BE2C (cell line): ENCODE measurements around the gene CD83.

Source experiments
- DNase-seq: peaks from one replicate; pipeline ENCODE4 v3.0.0-alpha.2; 2020
- H3K27me3 ChIP-seq: fragments of 250-450 bp; sonication (Bioruptor Pico); 2 replicates; pipeline ENCODE4 v1.5.1; 2020; ENCODE audit warnings: mild to moderate bottlenecking
- H3K36me3 ChIP-seq: fragments of 250-450 bp; sonication (Bioruptor Pico); 2 replicates; pipeline ENCODE4 v1.5.1; 2020; ENCODE audit warnings: mild to moderate bottlenecking
- H3K4me1 ChIP-seq: fragments of 250-450 bp; sonication (Bioruptor Pico); 2 replicates; pipeline ENCODE4 v1.5.1; 2020
- H3K4me3 ChIP-seq: 2 replicates; pipeline ENCODE4 v1.5.1; 2011; ENCODE audit warnings: low read depth, low read length
- H3K9me3 ChIP-seq: fragments of 250-450 bp; sonication (Bioruptor Pico); 2 replicates; pipeline ENCODE4 v1.5.1; 2020
- TF ChIP-seq, protein P1 (sequence below): IDR thresholded peaks from 2 replicates; pipeline ENCODE4 v1.5.1; 2012; ENCODE audit warnings: mild to moderate bottlenecking, low read depth, low read length

Gene CD83

DNA sequence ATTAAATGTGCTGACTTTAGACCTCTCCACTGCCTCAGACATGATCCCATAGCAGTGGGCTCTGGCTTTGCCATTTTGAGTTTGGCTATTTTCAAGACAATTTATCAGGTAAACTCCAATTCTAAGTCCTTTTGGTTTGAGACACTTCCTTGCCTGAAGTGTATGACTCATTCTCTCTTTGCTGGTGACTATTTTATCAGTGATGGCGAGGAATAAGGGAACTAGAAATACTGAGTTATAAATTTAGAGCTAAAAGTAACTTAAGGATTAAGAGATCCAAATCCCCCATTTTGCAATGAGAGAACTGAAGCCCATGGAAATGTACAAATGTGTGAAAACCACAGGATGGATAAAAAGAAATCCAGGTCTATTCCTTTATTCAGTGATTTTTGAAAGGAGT, 30.9 kb upstream of the CD83 start:
- no peaks in the 10 kb centered on the region for H3K36me3 ChIP-seq
- no peak overlapping the region for H3K4me3 ChIP-seq
- no peaks in the 10 kb centered on the region for H3K9me3 ChIP-seq
- TF ChIP-seq, protein P1, sequence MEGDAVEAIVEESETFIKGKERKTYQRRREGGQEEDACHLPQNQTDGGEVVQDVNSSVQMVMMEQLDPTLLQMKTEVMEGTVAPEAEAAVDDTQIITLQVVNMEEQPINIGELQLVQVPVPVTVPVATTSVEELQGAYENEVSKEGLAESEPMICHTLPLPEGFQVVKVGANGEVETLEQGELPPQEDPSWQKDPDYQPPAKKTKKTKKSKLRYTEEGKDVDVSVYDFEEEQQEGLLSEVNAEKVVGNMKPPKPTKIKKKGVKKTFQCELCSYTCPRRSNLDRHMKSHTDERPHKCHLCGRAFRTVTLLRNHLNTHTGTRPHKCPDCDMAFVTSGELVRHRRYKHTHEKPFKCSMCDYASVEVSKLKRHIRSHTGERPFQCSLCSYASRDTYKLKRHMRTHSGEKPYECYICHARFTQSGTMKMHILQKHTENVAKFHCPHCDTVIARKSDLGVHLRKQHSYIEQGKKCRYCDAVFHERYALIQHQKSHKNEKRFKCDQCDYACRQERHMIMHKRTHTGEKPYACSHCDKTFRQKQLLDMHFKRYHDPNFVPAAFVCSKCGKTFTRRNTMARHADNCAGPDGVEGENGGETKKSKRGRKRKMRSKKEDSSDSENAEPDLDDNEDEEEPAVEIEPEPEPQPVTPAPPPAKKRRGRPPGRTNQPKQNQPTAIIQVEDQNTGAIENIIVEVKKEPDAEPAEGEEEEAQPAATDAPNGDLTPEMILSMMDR: no peak
- 0 out of 2 replicates have a peak, but pooled peaks cover 3% of the 10 kb centered on the region for H3K27me3 ChIP-seq
- no peak for DNase-seq
- no peaks in the 10 kb centered on the region for H3K4me1 ChIP-seq

DNA sequence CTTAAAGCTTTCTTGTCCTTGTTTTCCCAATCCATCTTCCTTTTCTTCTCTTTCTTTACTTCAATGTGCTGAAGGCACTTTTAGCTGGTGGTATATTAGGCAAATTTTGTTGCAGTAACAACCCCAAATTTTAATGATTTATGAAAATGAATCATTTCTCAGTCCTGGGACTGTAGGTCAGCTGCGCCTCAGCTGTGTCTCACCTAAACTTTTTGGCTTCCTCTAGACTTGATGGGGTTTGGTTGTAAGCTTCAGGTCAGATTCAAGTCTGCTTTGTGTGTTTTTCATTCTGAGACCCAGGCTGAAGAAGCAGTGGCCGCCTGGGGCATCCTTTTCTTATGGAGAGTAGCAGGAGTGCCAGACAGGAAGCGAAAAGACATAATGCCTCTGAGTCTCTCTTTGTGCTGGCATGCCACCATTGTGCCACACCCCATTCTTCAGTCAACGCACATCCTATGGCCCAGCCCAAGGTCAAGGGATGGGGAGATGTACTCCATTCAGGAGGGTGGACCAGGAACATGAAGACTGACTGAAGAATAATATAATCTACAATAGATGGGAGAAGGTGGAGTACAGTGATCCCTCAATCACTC, 28.9 kb upstream of the CD83 start:
- no peak for DNase-seq
- TF ChIP-seq, protein P1: no peak
- H3K9me3 ChIP-seq: no peaks in the 10 kb centered on the region
- H3K4me1 ChIP-seq: no peaks in the 10 kb centered on the region
- no peak overlapping the region for H3K4me3 ChIP-seq
- H3K36me3 ChIP-seq: no peaks in the 10 kb centered on the region
- H3K27me3 ChIP-seq: no peaks in the 10 kb centered on the region

DNA sequence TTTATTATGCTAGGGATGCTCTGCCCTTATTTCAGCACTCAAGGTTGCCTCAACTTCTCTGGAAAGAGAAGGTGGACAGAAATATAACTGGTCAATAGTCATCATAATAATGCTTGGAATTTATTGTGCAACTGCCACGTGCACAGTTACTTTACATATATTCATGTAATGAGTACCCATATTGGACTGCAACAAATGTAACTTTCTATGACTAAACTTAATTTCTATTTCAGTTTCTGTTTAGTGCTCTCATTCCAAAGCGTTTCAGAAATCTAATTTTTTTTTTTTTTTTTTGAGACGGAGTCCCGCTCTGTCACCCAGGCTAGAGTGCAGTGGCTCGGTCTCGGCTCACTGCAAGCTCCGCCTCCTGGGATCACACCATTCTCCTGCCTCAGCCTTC, 28.3 kb upstream of the CD83 start:
- TF ChIP-seq, protein P1: no peak
- H3K4me3 ChIP-seq: no peak overlapping the region
- DNase-seq: no peak
- H3K27me3 ChIP-seq: no peaks in the 10 kb centered on the region
- H3K4me1 ChIP-seq: no peaks in the 10 kb centered on the region
- no peaks in the 10 kb centered on the region for H3K9me3 ChIP-seq
- no peaks in the 10 kb centered on the region for H3K36me3 ChIP-seq

DNA sequence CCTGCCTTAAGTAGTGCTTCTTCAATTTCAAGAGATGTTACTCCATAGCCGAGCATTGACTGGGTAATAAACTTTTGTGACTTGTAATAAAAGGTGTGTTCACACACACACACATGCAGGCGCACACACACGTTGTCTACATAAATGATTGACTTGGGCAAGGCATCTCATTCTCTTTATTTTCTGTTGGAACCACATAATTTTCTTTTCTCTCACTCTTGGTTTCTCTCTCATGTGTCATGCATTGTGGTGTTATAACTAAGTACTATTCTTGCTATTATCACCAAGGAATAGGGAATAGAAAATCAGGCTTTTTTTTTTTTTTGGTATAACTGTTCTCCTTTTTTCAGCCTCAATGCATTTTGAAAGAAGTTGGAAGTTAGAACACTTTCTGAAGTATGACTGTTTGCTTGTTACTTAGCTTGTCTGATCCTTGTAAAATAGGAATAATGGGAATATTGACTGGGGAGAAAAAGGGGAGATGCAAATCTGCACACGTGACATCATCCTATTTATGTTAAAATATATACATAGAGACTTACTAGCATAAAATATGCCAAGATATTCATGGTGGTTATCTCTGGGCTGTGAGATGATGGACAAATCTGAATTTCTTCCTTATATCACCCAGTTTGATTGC, 26.1 kb upstream of the CD83 start:
- H3K4me3 ChIP-seq: no peak overlapping the region
- H3K4me1 ChIP-seq: no peaks in the 10 kb centered on the region
- TF ChIP-seq, protein P1: no peak
- no peaks in the 10 kb centered on the region for H3K9me3 ChIP-seq
- no peaks in the 10 kb centered on the region for H3K36me3 ChIP-seq
- DNase-seq: no peak
- H3K27me3 ChIP-seq: no peaks in the 10 kb centered on the region

DNA sequence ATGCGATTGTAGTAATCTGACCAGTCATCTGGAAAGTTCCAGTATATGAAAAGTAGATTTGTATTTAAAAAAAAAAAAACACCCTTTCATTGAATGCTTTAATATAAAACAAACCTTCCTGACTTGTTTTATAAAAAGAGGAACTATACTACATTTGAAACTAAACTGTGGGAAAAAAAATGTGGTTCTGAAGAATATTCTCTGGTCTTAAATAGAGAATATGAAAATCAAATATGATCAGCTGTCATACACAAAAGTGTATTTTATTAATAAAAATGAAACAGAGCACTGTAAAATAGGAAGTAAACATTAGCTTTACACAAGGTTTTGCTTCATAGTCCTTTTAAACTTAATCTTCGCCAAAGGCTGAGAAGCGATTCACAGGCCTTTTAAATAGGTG, 25.3 kb upstream of the CD83 start:
- no peaks in the 10 kb centered on the region for H3K36me3 ChIP-seq
- no peaks in the 10 kb centered on the region for H3K4me1 ChIP-seq
- H3K27me3 ChIP-seq: no peaks in the 10 kb centered on the region
- no peaks in the 10 kb centered on the region for H3K9me3 ChIP-seq
- H3K4me3 ChIP-seq: no peak overlapping the region
- TF ChIP-seq, protein P1: no peak
- no peak for DNase-seq
